H1 (cell line): ENCODE results near the gene FMR1. TPM values are rescaled to one million over a fixed set of nuclear protein-coding genes. Genes with fewer than 3 reads are reported as not detected.

Source experiments
- CTCF ChIA-PET: fragments of 300-600 bp; sonication (Branson Sonifier 250); formaldehyde crosslinking; loops from one replicate; lab custom pipeline; 2021; ENCODE audit not compliant: partially characterized antibody; lab: Charles Lee
- POLR2A ChIA-PET: fragments of 300-600 bp; sonication (Branson Sonifier 250); formaldehyde crosslinking; loops from one replicate; lab custom pipeline; 2021; ENCODE audit warnings: inconsistent platforms; ENCODE audit not compliant: partially characterized antibody; lab: Charles Lee
- DNase-seq, 2 experiments: peaks; one replicate each; pipeline versions ENCODE4 v3.0.0 to v3.0.0-alpha.2; 2010 to 2022; ENCODE audit warnings: low spot score in 2 of 2, low read depth in 1 of 2, mixed read lengths in 1 of 2
- FAIRE-seq: peaks from 2 replicates; lab custom pipeline; 2011; peaks lifted over from hg19 to GRCh38; lab: Jason Lieb, UNC
- H2AFZ ChIP-seq: 2 replicates; pipeline ENCODE4 v1.8.1; 2012; ENCODE audit warnings: low read length, inconsistent platforms
- H2AK5ac ChIP-seq: 2 replicates; pipeline ENCODE4 v1.6.1; 2013; ENCODE audit warnings: low read depth, low read length
- H2BK120ac ChIP-seq: replicated peaks from 2 replicates; pipeline ENCODE3; 2013; ENCODE audit warnings: low read depth, low read length, inconsistent platforms
- H2BK12ac ChIP-seq: 2 replicates; pipeline ENCODE4 v1.6.1; 2013; ENCODE audit warnings: low read depth, low read length
- H2BK15ac ChIP-seq: 2 replicates; pipeline ENCODE4 v1.6.1; 2013; ENCODE audit warnings: low read length
- H2BK20ac ChIP-seq: 2 replicates; pipeline ENCODE4 v1.6.1; 2013; ENCODE audit warnings: low read length
- H2BK5ac ChIP-seq: 2 replicates; pipeline ENCODE4 v1.6.1; 2013; ENCODE audit warnings: low read depth, low read length
- H3K14ac ChIP-seq: 2 replicates; pipeline ENCODE4 v1.6.1; 2013; ENCODE audit warnings: inconsistent platforms; ENCODE audit not compliant: insufficient read length
- H3K18ac ChIP-seq: 2 replicates; pipeline ENCODE4 v1.6.1; 2013; ENCODE audit warnings: low read length; ENCODE audit errors: extremely low read depth
- H3K23ac ChIP-seq: 2 replicates; pipeline ENCODE4 v1.6.1; 2013; ENCODE audit warnings: inconsistent platforms; ENCODE audit not compliant: insufficient read length
- H3K23me2 ChIP-seq: 2 replicates; pipeline ENCODE4 v1.6.1; 2013; ENCODE audit warnings: low read depth, low read length
- H3K27ac ChIP-seq: 2 replicates; pipeline ENCODE4 v1.6.1; 2011; ENCODE audit warnings: low read depth, low read length, inconsistent platforms
- H3K27me3 ChIP-seq, 4 experiments: replicated peaks in 1 of 4; 1 replicate in 1 of 4; 2 replicates in 3 of 4; pipeline versions ENCODE4 v1.6.1 to v1.8.1; 2011 to 2013; ENCODE audit warnings: low read length in 3 of 4, mild to moderate bottlenecking in 3 of 4, inconsistent platforms in 2 of 4, mixed read lengths in 2 of 4, moderate library complexity in 1 of 4; ENCODE audit not compliant: control insufficient read depth in 3 of 4, insufficient read depth in 3 of 4; ENCODE audit errors: extremely low read depth in 1 of 4
- H3K36me3 ChIP-seq, 4 experiments: 2 replicates each; pipeline versions ENCODE4 v1.6.1 to v1.8.1; 2011 to 2013; ENCODE audit warnings: mild to moderate bottlenecking in 4 of 4, low read length in 3 of 4, moderate library complexity in 2 of 4, control low read depth in 1 of 4, inconsistent platforms in 1 of 4; ENCODE audit not compliant: insufficient read depth in 4 of 4, control insufficient read depth in 2 of 4
- H3K4ac ChIP-seq: replicated peaks from 2 replicates; pipeline ENCODE3; 2013; ENCODE audit warnings: low read length, low read depth, mixed read lengths, inconsistent platforms; ENCODE audit not compliant: insufficient read length
- H3K4me1 ChIP-seq, 4 experiments: replicated peaks in 1 of 4; 1 replicate in 1 of 4; 2 replicates in 3 of 4; pipeline versions ENCODE4 v1.6.1 to v1.8.1; 2011 to 2013; ENCODE audit warnings: low read length in 3 of 4, inconsistent platforms in 2 of 4, mixed read lengths in 1 of 4; ENCODE audit not compliant: insufficient read depth in 4 of 4, control insufficient read depth in 3 of 4
- H3K4me2 ChIP-seq, 2 experiments: 2 replicates each; pipeline versions ENCODE4 v1.6.1 to v1.8.1; 2011 to 2013; ENCODE audit warnings: low read depth in 2 of 2, low read length in 2 of 2, control low read depth in 1 of 2, inconsistent platforms in 1 of 2, mild to moderate bottlenecking in 1 of 2; ENCODE audit not compliant: insufficient read depth in 1 of 2
- H3K4me3 ChIP-seq, 4 experiments: fragments of 200-600, 300-600 bp in 1 of 4; sonication (generic), shearing (Covaris generic), sonication (Bioruptor Twin) in 1 of 4; 2 replicates each; pipeline versions ENCODE4 v1.5.1 to v1.8.1; 2011 to 2016; ENCODE audit warnings: low read length in 4 of 4, low read depth in 3 of 4, control low read depth in 2 of 4, inconsistent platforms in 2 of 4, mild to moderate bottlenecking in 2 of 4, mixed read lengths in 1 of 4, moderate library complexity in 1 of 4; ENCODE audit not compliant: insufficient read depth in 2 of 4; ENCODE audit errors: extremely low read depth in 1 of 4
- H3K56ac ChIP-seq: replicated peaks from 2 replicates; pipeline ENCODE3; 2013; ENCODE audit warnings: low read depth, mild to moderate bottlenecking, mixed read lengths, low read length, inconsistent platforms; ENCODE audit not compliant: insufficient read length
- H3K79me1 ChIP-seq: 2 replicates; pipeline ENCODE4 v1.6.1; 2013; ENCODE audit warnings: low read depth, low read length, control low read depth
- H3K79me2 ChIP-seq, 2 experiments: 2 replicates each; pipeline versions ENCODE4 v1.6.1 to v1.8.1; 2012 to 2013; ENCODE audit warnings: low read length in 2 of 2, mild to moderate bottlenecking in 2 of 2, inconsistent platforms in 1 of 2; ENCODE audit not compliant: insufficient read depth in 2 of 2, control insufficient read depth in 1 of 2
- H3K9ac ChIP-seq, 4 experiments: replicated peaks in 1 of 4; 1 replicate in 1 of 4; 2 replicates in 3 of 4; pipeline versions ENCODE4 v1.6.1 to v1.8.1; 2011 to 2013; ENCODE audit warnings: low read depth in 3 of 4, low read length in 3 of 4, control low read depth in 2 of 4, mild to moderate bottlenecking in 2 of 4, moderate library complexity in 2 of 4, inconsistent platforms in 1 of 4; ENCODE audit errors: extremely low read depth in 1 of 4
- H3K9me3 ChIP-seq, 2 experiments: 2 replicates each; pipeline versions ENCODE4 v1.6.1 to v1.8.1; 2012 to 2013; ENCODE audit warnings: mild to moderate bottlenecking in 2 of 2, moderate library complexity in 2 of 2, control low read depth in 1 of 2, inconsistent platforms in 1 of 2, low read depth in 1 of 2, low read length in 1 of 2, mixed read lengths in 1 of 2; ENCODE audit not compliant: insufficient read depth in 2 of 2
- H4K20me1 ChIP-seq, 2 experiments: replicated peaks in 1 of 2; 2 replicates each; pipeline versions ENCODE3 to v1.8.1; 2011 to 2013; ENCODE audit warnings: inconsistent platforms in 2 of 2, low read length in 2 of 2, mild to moderate bottlenecking in 1 of 2; ENCODE audit not compliant: insufficient read depth in 2 of 2, control insufficient read depth in 1 of 2
- H4K5ac ChIP-seq: 2 replicates; pipeline ENCODE4 v1.6.1; 2013; ENCODE audit warnings: low read length, low read depth, mixed read lengths, inconsistent platforms; ENCODE audit not compliant: insufficient read length
- H4K8ac ChIP-seq: 2 replicates; pipeline ENCODE4 v1.8.0; 2013; ENCODE audit warnings: mild to moderate bottlenecking, moderate library complexity, low read length, inconsistent platforms; ENCODE audit not compliant: insufficient read depth; ENCODE audit errors: extremely low read depth
- H4K91ac ChIP-seq: replicated peaks from 2 replicates; pipeline ENCODE3; 2013; ENCODE audit warnings: low read length, mixed read lengths, inconsistent platforms; ENCODE audit not compliant: insufficient read length
- BRCA1 ChIP-seq: IDR thresholded peaks from 2 replicates; pipeline ENCODE4 v1.6.1; 2012; ENCODE audit warnings: low read depth, low read length, improper control_type of control experiment
- CBX5 ChIP-seq: fragments of 300-800, 300-1000 bp; sonication (generic); IDR thresholded peaks from 2 replicates; pipeline ENCODE4 v1.7.1; 2016; ENCODE audit warnings: antibody characterized with exemption, low read length, low read depth
- CBX8 ChIP-seq: fragments of 300-800, 300-1000 bp; sonication (generic); IDR thresholded peaks from 2 replicates; pipeline ENCODE4 v1.7.1; 2016; ENCODE audit warnings: low read depth, low read length, borderline replicate concordance
- GABPA ChIP-seq: IDR thresholded peaks from 2 replicates; pipeline ENCODE4 v1.6.1; 2011; ENCODE audit warnings: mild to moderate bottlenecking, low read length, moderate library complexity, borderline replicate concordance; ENCODE audit not compliant: insufficient read depth
- KDM1A ChIP-seq: fragments of 200-600, 300-600 bp; sonication (generic); IDR thresholded peaks from 2 replicates; pipeline ENCODE4 v1.7.1; 2016; ENCODE audit warnings: mild to moderate bottlenecking, low read length, borderline replicate concordance
- KDM4A ChIP-seq: IDR thresholded peaks from one replicate; pipeline ENCODE4 v1.7.1; 2012; ENCODE audit warnings: low read depth, mild to moderate bottlenecking, moderate library complexity, low read length, inconsistent platforms; ENCODE audit not compliant: severe bottlenecking
- NRF1 ChIP-seq: IDR thresholded peaks from 2 replicates; pipeline ENCODE4 v1.6.1; 2011; ENCODE audit warnings: mild to moderate bottlenecking, low read depth, low read length, improper control_type of control experiment
- SAP30 ChIP-seq: fragments of 300-600 bp; sonication (generic); IDR thresholded peaks from 2 replicates; pipeline ENCODE4 v1.7.1; 2012; ENCODE audit warnings: low read length, moderate library complexity, mild to moderate bottlenecking, inconsistent platforms; ENCODE audit not compliant: insufficient read depth, insufficient replicate concordance
- SIN3A ChIP-seq, 2 experiments: IDR thresholded peaks in 1 of 2; conservative IDR thresholded peaks in 1 of 2; 2 replicates each; pipeline ENCODE4 v1.6.1; 2011 to 2012; ENCODE audit warnings: low read length in 2 of 2, improper control_type of control experiment in 1 of 2, low read depth in 1 of 2, mild to moderate bottlenecking in 1 of 2
- SIX5 ChIP-seq: IDR thresholded peaks from 2 replicates; pipeline ENCODE4 v1.6.1; 2011; ENCODE audit warnings: mild to moderate bottlenecking, low read depth, low read length
- SRF ChIP-seq: IDR thresholded peaks from 2 replicates; pipeline ENCODE4 v1.6.1; 2011; ENCODE audit warnings: mild to moderate bottlenecking, low read depth, low read length, moderate library complexity
- TEAD4 ChIP-seq: IDR thresholded peaks from 2 replicates; pipeline ENCODE4 v1.6.1; 2012; ENCODE audit warnings: low read depth, low read length, inconsistent platforms, mixed read lengths
- WGBS, 2 experiments: shearing (Covaris generic) in 1 of 2; methylation state at CpG; one replicate each; pipeline versions ENCODE4 v1.1.6 to v1.1.7; 2013 to 2015; ENCODE audit warnings: low lambda C conversion rate in 2 of 2, mixed read lengths in 2 of 2, inconsistent platforms in 1 of 2, low coverage in 1 of 2, missing lambda C conversion rate in 1 of 2; ENCODE audit not compliant: insufficient replicate concordance in 2 of 2, insufficient coverage in 1 of 2, insufficient read length in 1 of 2; ENCODE audit errors: extremely low coverage in 1 of 2, missing lambda C conversion rate in 1 of 2; 5-methylcytosine and 5-hydroxymethylcytosine counted together
- polyA plus RNA-seq, 7 experiments: library from polyadenylated mRNA; depleted of rRNA in 3 of 7; stranded (reverse) in 5 of 7; unstranded in 2 of 7; fragments of >200 nt in 5 of 7; fragments of 200-250 nt in 2 of 7; gene quantifications; 1 replicate in 5 of 7; 2 replicates in 1 of 7; 4 replicates in 1 of 7; pipeline versions ENCODE4 v1.2.1 to v1.2.3, GENCODE V29; 2011 to 2013; ENCODE audit warnings: missing spikeins in 2 of 7, mixed read lengths in 2 of 7
- total RNA-seq: library from RNA; stranded (reverse); fragmentation: NEBNext Ultra II Directional; extraction: Animal tissue kit (Norgen Biotek cat#: 25700); gene quantifications from 2 replicates; pipeline ENCODE4 v1.2.1, GENCODE V29; 2021
- TF ChIP-seq, protein P1 (sequence below): IDR thresholded peaks from 2 replicates; pipeline ENCODE4 v1.6.1; 2012; ENCODE audit warnings: inconsistent platforms

Gene FMR1
- total and polyA plus RNA-seq, 2 of the 8 experiments (the other 6 are each of a cell fraction or from before 2014, with no cell fraction given) = 15.2 to 49.4 TPM

DNA sequence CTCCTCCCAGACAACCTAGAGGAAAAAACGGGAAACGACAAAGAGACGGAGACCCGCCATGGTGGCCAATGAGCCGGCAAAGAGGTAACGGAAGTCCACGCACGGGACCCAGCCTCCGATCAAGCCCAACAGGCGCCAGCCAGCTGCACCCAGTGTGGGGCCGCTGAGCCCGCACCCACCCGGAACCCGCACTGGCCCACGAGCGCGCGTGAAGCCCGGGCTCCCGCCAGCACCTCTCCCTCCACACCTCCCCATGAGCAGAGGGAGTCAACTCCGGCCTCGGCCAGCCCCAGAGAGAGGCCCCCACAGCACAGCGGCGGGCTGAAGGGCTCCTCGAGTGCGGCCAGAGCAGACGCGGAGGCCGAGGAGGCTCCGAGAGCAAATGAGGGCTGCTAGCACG, 14.6 kb upstream of the FMR1 start:
- no peaks in the 10 kb centered on the region for H3K79me1 ChIP-seq
- H2BK15ac ChIP-seq = no peak overlapping the region
- CTCF ChIA-PET = interaction anchor here (0.9 kb wide), 1 partner anchor 13 kb away, joined by 3 read pairs; no protein-coding TSS in a partner anchor
- TF ChIP-seq SAP30 (no peak), NRF1 (no peak), GABPA (no peak), SIX5 (no peak), BRCA1 (no peak), CBX8 (no peak), KDM1A (no peak), KDM4A (no peak), SRF (no peak), TEAD4 (no peak), SIN3A (conservative IDR thresholded peaks at IDR 0.05 in 1 of 2, IDR thresholded peaks at IDR 0.05 in 1 of 2; ENCODE audit: low read depth in 1 of 2, low read length in 2 of 2) (no peak), CBX5 (no peak)
- TF ChIP-seq, protein P1, sequence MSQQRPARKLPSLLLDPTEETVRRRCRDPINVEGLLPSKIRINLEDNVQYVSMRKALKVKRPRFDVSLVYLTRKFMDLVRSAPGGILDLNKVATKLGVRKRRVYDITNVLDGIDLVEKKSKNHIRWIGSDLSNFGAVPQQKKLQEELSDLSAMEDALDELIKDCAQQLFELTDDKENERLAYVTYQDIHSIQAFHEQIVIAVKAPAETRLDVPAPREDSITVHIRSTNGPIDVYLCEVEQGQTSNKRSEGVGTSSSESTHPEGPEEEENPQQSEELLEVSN = no peak
- no peak overlapping the region for H4K5ac ChIP-seq
- no peak overlapping the region for H4K91ac ChIP-seq
- no peak overlapping the region for H2AK5ac ChIP-seq
- H4K8ac ChIP-seq = no peak overlapping the region
- no peaks in the 10 kb centered on the region for H3K27me3 ChIP-seq
- no peak overlapping the region for H2BK5ac ChIP-seq
- H3K23me2 ChIP-seq = no peaks in the 10 kb centered on the region
- H2BK12ac ChIP-seq = no peak overlapping the region
- H2AFZ ChIP-seq = no peak overlapping the region
- no peak for FAIRE-seq
- DNase-seq = no peak
- H3K4me1 ChIP-seq = no peaks in the 10 kb centered on the region; a peak in 1 of 7 replicates
- no peak overlapping the region for H3K56ac ChIP-seq
- H3K36me3 ChIP-seq = no peaks in the 10 kb centered on the region
- no peak overlapping the region for H2BK120ac ChIP-seq
- H3K4me2 ChIP-seq = no peak overlapping the region
- 94% methylated on average over 15 of the region's 31 CpGs; no CpG with 5 or more reads in 1 of the 2 experiments for WGBS, 2 experiments
- no peak overlapping the region for H3K9ac ChIP-seq
- no peak overlapping the region for H3K23ac ChIP-seq
- no peak overlapping the region for H3K4ac ChIP-seq
- H4K20me1 ChIP-seq = no peaks in the 10 kb centered on the region
- H3K4me3 ChIP-seq = no peak overlapping the region
- H3K14ac ChIP-seq = no peak overlapping the region
- no peak overlapping the region for H3K27ac ChIP-seq
- peaks cover 0 to 4% of the 10 kb centered on the region in 2 experiments; a peak in 1 of 4 replicates for H3K9me3 ChIP-seq
- H3K79me2 ChIP-seq = no peaks in the 10 kb centered on the region
- POLR2A ChIA-PET = interaction anchor here (1.0 kb wide), 1 partner anchor 15 kb away, joined by 3 read pairs; no protein-coding TSS in a partner anchor
- no peak overlapping the region for H3K18ac ChIP-seq
- H2BK20ac ChIP-seq = no peak overlapping the region
